ENCODE results near the gene MRPL43. TPM values are rescaled to one million over a fixed set of nuclear protein-coding genes. Genes with fewer than 3 reads are reported as not detected.

Gene MRPL43
- total RNA-seq, 2 donors from 2014 or later, result 52.3 to 60.7 TPM

GRCh38 chr10:101014230-101014884 lies 27.1 kb upstream of the MRPL43 start:
- ATAC-seq, result peak; percentile 56 to 72
- Mint-ChIP-seq H3K4me1 (ENCODE audit: low read depth in 2 of 2) (peaks cover 10 to 18% of the 10 kb centered on the region in 2 donors), H3K36me3 (no peaks in the 10 kb centered on the region), H3K27ac (no peak overlapping the region), H3K27me3 (peaks cover 25 to 29% of the 10 kb centered on the region in 2 donors), H3K9me3 (no peaks in the 10 kb centered on the region), H3K4me3 (no peak overlapping the region)
- DNase-seq (ENCODE audit: low spot score), result no peak

- ATAC-seq (no peak), DNase-seq (ENCODE audit: low spot score) (no peak)
- Mint-ChIP-seq H3K27me3 (peaks cover 22 to 26% of the 10 kb centered on the region in 2 donors), H3K4me1 (ENCODE audit: low read depth in 2 of 2) (peaks cover 8 to 15% of the 10 kb centered on the region in 2 donors), H3K4me3 (no peak overlapping the region), H3K9me3 (no peaks in the 10 kb centered on the region), H3K36me3 (no peaks in the 10 kb centered on the region), H3K27ac (no peak overlapping the region)
Observed at GRCh38 chr10:101013365-101013825, 26.1 kb upstream of the MRPL43 start.

GRCh38 chr10:101012525-101013364 lies 25.4 kb upstream of the MRPL43 start:
- ATAC-seq (peak; percentile 84 to 85), DNase-seq (ENCODE audit: low spot score) (peak; percentile 83)
- H3K4me1 Mint-ChIP-seq (ENCODE audit: low read depth in 2 of 2), result peaks cover 8 to 13% of the 10 kb centered on the region in 2 donors
- peaks cover 20 to 26% of the 10 kb centered on the region in 2 donors for H3K27me3 Mint-ChIP-seq
- H3K27ac Mint-ChIP-seq, result no peak overlapping the region
- no peaks in the 10 kb centered on the region for H3K36me3 Mint-ChIP-seq
- H3K9me3 Mint-ChIP-seq, result no peaks in the 10 kb centered on the region
- no peak overlapping the region for H3K4me3 Mint-ChIP-seq

- Mint-ChIP-seq H3K36me3 (no peaks in the 10 kb centered on the region), H3K4me3 (no peak overlapping the region), H3K27me3 (peaks cover 14 to 16% of the 10 kb centered on the region in 2 donors), H3K27ac (no peak overlapping the region), H3K4me1 (ENCODE audit: low read depth in 2 of 2) (peaks cover 8 to 13% of the 10 kb centered on the region in 2 donors), H3K9me3 (no peaks in the 10 kb centered on the region)
- ATAC-seq (no peak), DNase-seq (ENCODE audit: low spot score) (no peak)
Observed at GRCh38 chr10:101011517-101012423, 24.5 kb upstream of the MRPL43 start.

GRCh38 chr10:101010329-101010728 lies 23.0 kb upstream of the MRPL43 start:
- Mint-ChIP-seq H3K27ac (no peak overlapping the region), H3K9me3 (no peaks in the 10 kb centered on the region), H3K4me1 (ENCODE audit: low read depth in 2 of 2) (peaks cover 8 to 13% of the 10 kb centered on the region in 2 donors), H3K4me3 (no peak overlapping the region), H3K27me3 (peaks cover 6% of the 10 kb centered on the region in 2 donors), H3K36me3 (no peaks in the 10 kb centered on the region)
- DNase-seq (ENCODE audit: low spot score) (no peak), ATAC-seq (no peak)

- Mint-ChIP-seq H3K9me3 (no peaks in the 10 kb centered on the region), H3K27me3 (peaks cover 4 to 6% of the 10 kb centered on the region in 2 donors), H3K36me3 (no peaks in the 10 kb centered on the region), H3K27ac (no peak overlapping the region), H3K4me1 (ENCODE audit: low read depth in 2 of 2) (peaks cover 7 to 8% of the 10 kb centered on the region in 2 donors), H3K4me3 (no peak overlapping the region)
- no peak for ATAC-seq
- DNase-seq (ENCODE audit: low spot score), result no peak
Observed at GRCh38 chr10:101008823-101009423, 21.6 kb upstream of the MRPL43 start.

GRCh38 chr10:101007915-101008822 lies 20.9 kb upstream of the MRPL43 start:
- Mint-ChIP-seq H3K27ac (no peak overlapping the region), H3K4me1 (ENCODE audit: low read depth in 2 of 2) (peaks cover 5% of the 10 kb centered on the region in 2 donors), H3K36me3 (no peaks in the 10 kb centered on the region), H3K4me3 (no peak overlapping the region), H3K9me3 (no peaks in the 10 kb centered on the region), H3K27me3 (peaks cover 1 to 2% of the 10 kb centered on the region in 2 donors)
- DNase-seq (ENCODE audit: low spot score), result no peak
- no peak for ATAC-seq

- H3K27ac Mint-ChIP-seq, result no peak overlapping the region
- no peaks in the 10 kb centered on the region for H3K4me1 Mint-ChIP-seq (ENCODE audit: low read depth in 2 of 2)
- H3K36me3 Mint-ChIP-seq, result no peaks in the 10 kb centered on the region
- DNase-seq (ENCODE audit: low spot score) (no peak), ATAC-seq (no peak)
- no peak overlapping the region for H3K4me3 Mint-ChIP-seq
- no peaks in the 10 kb centered on the region for H3K27me3 Mint-ChIP-seq
- H3K9me3 Mint-ChIP-seq, result no peaks in the 10 kb centered on the region
Observed at GRCh38 chr10:101007099-101007711, 19.9 kb upstream of the MRPL43 start.

- Mint-ChIP-seq H3K27me3 (no peaks in the 10 kb centered on the region), H3K9me3 (no peaks in the 10 kb centered on the region), H3K36me3 (no peaks in the 10 kb centered on the region), H3K4me3 (no peak overlapping the region), H3K27ac (no peak overlapping the region), H3K4me1 (ENCODE audit: low read depth in 2 of 2) (no peaks in the 10 kb centered on the region)
- no peak for ATAC-seq
- no peak for DNase-seq (ENCODE audit: low spot score)
Observed at GRCh38 chr10:101006593-101007098, 19.3 kb upstream of the MRPL43 start.

GRCh38 chr10:101005869-101006567 lies 18.7 kb upstream of the MRPL43 start:
- no peak overlapping the region for H3K4me3 Mint-ChIP-seq
- H3K4me1 Mint-ChIP-seq (ENCODE audit: low read depth in 2 of 2), result peaks cover 3% of the 10 kb centered on the region in 2 donors
- H3K9me3 Mint-ChIP-seq, result no peaks in the 10 kb centered on the region
- H3K27me3 Mint-ChIP-seq, result no peaks in the 10 kb centered on the region
- no peaks in the 10 kb centered on the region for H3K36me3 Mint-ChIP-seq
- no peak overlapping the region for H3K27ac Mint-ChIP-seq
- ATAC-seq (no peak), DNase-seq (ENCODE audit: low spot score) (no peak)

GRCh38 chr10:101005361-101005760 lies 18.1 kb upstream of the MRPL43 start:
- H3K27me3 Mint-ChIP-seq, result no peaks in the 10 kb centered on the region
- ATAC-seq, result no peak

More at GRCh38 chr10:101005361-101005760, 18.1 kb upstream of the MRPL43 start:
- no peaks in the 10 kb centered on the region for H3K9me3 Mint-ChIP-seq
- no peaks in the 10 kb centered on the region for H3K36me3 Mint-ChIP-seq
- peaks cover 5 to 6% of the 10 kb centered on the region in 2 donors for H3K4me1 Mint-ChIP-seq (ENCODE audit: low read depth in 2 of 2)
- no peak overlapping the region for H3K27ac Mint-ChIP-seq
- H3K4me3 Mint-ChIP-seq, result no peak overlapping the region
- no peak for DNase-seq (ENCODE audit: low spot score)
